AG10803 (cell line): ENCODE measurements around the gene EFS.

Source experiments
- DNase-seq: peaks from one replicate; pipeline ENCODE4 v3.0.0; 2010; ENCODE audit warnings: low read depth
- H3K4me3 ChIP-seq: 2 replicates; pipeline ENCODE4 v1.5.1; 2011; ENCODE audit warnings: mild to moderate bottlenecking, low read length, control low read depth
- CTCF ChIP-seq: conservative IDR thresholded peaks from 2 replicates; pipeline ENCODE4 v1.5.1; 2011; ENCODE audit warnings: mild to moderate bottlenecking, low read length, control low read depth, inconsistent platforms

EFS gene

DNA sequence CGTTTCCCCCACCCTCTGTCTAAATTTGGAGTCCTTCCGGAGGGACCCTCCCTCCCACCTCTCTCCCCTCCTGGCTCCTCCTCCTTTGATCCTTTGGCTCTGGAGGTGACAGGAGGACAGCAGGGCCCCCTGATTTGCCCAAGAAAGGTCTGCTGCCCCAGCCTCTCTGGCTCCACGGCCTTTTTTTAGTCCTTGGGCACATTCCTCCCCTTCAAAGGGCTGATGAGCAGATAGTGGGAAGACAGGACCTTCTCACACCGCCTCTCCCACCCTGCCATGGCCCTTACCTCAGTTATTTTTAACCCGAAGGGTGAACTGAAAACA is 43.3 kb upstream of the EFS start:
- TF ChIP-seq CTCF, result no peak
- H3K4me3 ChIP-seq, result no peak overlapping the region
- no peak for DNase-seq

- TF ChIP-seq CTCF, result no peak
- no peak within 1 kb of the TSS for H3K4me3 ChIP-seq
- no peak for DNase-seq
These were observed 42.7 kb upstream of the EFS start, which contains the start of gene MYH6 for GRCh38 chr14:23407516-23408306. Gene MYH6 (minus strand): TSS chr14:23408273. CDS start chr14:23407223, 1,050 bp downstream.

DNA sequence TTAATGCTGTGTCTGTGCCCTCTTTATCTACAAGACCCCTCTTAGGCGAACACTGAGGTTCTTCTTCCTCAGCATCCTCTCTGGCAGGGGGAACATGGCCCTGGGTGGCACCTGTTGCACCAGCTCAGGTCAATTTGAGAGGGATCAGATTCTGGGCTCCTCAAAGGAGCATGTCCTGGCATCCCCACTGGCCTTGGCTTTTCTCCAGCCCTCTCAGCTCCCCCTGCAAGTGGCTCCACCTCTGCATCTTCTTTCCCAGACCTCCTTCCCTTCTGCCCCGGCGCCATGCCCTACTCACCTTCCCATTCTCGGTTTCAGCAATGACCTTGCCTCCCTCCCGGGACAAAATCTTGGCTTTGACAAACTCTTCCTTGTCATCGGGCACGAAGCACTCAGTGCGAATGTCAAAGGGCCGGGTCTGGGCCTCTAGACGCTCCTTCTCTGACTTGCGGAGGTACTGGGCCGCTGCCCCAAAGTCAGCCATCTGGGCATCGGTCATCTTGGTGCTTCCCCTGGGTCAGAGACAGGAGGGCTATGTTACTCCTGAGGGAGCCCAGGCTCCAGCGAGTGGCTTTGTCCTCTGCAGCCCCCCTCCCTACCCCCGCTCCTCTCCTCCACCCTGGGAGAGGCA is 41.9 kb upstream of the EFS start:
- DNase-seq, result no peak
- no peak overlapping the region for H3K4me3 ChIP-seq
- no peak for TF ChIP-seq CTCF

- TF ChIP-seq CTCF, result no peak
- no peak for DNase-seq
- H3K4me3 ChIP-seq, result no peak overlapping the region
These were observed 41.3 kb upstream of the EFS start for GRCh38 chr14:23406244-23406643.

DNA sequence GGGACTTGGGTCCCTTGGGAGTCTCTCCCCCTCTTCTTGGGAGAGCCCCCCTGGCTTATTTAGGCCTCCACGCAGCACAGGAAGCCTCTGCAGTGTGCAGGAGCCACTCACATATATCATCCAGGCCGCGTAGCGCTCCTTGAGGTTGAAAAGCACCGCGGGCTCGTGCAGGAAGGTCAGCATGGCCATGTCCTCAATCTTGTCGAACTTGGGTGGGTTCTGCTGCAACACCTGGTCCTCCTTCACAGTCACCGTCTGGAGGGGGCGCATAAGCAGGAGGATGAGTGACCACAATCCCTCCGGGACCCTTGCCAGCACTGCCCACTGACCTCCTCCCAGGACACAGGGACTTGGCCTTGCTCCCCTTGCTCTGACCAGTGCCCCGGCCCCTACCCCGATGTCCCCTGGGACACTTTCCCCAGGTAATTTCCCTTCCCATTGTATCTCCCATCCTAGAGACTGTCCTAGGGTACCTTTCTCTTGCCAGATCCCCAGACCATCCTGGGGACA is 40.6 kb upstream of the EFS start:
- TF ChIP-seq CTCF, result no peak
- no peak overlapping the region for H3K4me3 ChIP-seq
- no peak for DNase-seq

- H3K4me3 ChIP-seq, result no peak overlapping the region
- no peak for TF ChIP-seq CTCF
- no peak for DNase-seq
These were observed 40.1 kb upstream of the EFS start for GRCh38 chr14:23405096-23405495.
